ENCODE measurements around the gene STXBP5L.
"Not testable (repeated sequence)": the region's sequence is repeated elsewhere in the genome, so short reads cannot be mapped to it uniquely, and the experiment has no call there.

The STXBP5L gene

GRCh38 chr3:121165397-121165837 is 257.4 kb downstream of the STXBP5L start:
- no peaks in the 10 kb centered on the region for H3K27me3 ChIP-seq (ENCODE audit: insufficient read depth, low read length, poor library complexity, severe bottlenecking)
- no peaks in the 10 kb centered on the region for H3K9me2 ChIP-seq (replicated peaks; ENCODE audit: low read depth, low read length)
- H3F3A ChIP-seq (ENCODE audit: low read depth): no peaks in the 10 kb centered on the region
- H3K4me2 ChIP-seq (ENCODE audit: low read depth, low read length, poor library complexity, severe bottlenecking): no peak overlapping the region
- H3K4me3 ChIP-seq (ENCODE audit: low read length, poor library complexity, severe bottlenecking): no peak overlapping the region
- no peaks in the 10 kb centered on the region for H4K20me1 ChIP-seq (ENCODE audit: insufficient read depth, low read length, poor library complexity, severe bottlenecking)
- no peaks in the 10 kb centered on the region for H3K4me1 ChIP-seq (ENCODE audit: insufficient read depth, low read length, poor library complexity, severe bottlenecking)
- no peaks in the 10 kb centered on the region for H3K9me3 ChIP-seq (ENCODE audit: insufficient read depth, low read depth, low read length)
- no peaks in the 10 kb centered on the region for H3K36me3 ChIP-seq (ENCODE audit: insufficient read depth, low read length)
- no peaks in the 10 kb centered on the region for H3K79me2 ChIP-seq (ENCODE audit: insufficient read depth, low read length)
- H3K9ac ChIP-seq (ENCODE audit: low read depth, low read length, poor library complexity, severe bottlenecking): no peak overlapping the region
- H2AFZ ChIP-seq (ENCODE audit: low read length): no peak overlapping the region
- TF ChIP-seq, protein P1, sequence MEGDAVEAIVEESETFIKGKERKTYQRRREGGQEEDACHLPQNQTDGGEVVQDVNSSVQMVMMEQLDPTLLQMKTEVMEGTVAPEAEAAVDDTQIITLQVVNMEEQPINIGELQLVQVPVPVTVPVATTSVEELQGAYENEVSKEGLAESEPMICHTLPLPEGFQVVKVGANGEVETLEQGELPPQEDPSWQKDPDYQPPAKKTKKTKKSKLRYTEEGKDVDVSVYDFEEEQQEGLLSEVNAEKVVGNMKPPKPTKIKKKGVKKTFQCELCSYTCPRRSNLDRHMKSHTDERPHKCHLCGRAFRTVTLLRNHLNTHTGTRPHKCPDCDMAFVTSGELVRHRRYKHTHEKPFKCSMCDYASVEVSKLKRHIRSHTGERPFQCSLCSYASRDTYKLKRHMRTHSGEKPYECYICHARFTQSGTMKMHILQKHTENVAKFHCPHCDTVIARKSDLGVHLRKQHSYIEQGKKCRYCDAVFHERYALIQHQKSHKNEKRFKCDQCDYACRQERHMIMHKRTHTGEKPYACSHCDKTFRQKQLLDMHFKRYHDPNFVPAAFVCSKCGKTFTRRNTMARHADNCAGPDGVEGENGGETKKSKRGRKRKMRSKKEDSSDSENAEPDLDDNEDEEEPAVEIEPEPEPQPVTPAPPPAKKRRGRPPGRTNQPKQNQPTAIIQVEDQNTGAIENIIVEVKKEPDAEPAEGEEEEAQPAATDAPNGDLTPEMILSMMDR (conservative IDR thresholded peaks at IDR 0.05; ENCODE audit: low read length): no peak
- TF ChIP-seq EZH2phosphoT487 (IDR thresholded peaks at IDR 0.05; ENCODE audit: borderline replicate concordance): no peak

DNA sequence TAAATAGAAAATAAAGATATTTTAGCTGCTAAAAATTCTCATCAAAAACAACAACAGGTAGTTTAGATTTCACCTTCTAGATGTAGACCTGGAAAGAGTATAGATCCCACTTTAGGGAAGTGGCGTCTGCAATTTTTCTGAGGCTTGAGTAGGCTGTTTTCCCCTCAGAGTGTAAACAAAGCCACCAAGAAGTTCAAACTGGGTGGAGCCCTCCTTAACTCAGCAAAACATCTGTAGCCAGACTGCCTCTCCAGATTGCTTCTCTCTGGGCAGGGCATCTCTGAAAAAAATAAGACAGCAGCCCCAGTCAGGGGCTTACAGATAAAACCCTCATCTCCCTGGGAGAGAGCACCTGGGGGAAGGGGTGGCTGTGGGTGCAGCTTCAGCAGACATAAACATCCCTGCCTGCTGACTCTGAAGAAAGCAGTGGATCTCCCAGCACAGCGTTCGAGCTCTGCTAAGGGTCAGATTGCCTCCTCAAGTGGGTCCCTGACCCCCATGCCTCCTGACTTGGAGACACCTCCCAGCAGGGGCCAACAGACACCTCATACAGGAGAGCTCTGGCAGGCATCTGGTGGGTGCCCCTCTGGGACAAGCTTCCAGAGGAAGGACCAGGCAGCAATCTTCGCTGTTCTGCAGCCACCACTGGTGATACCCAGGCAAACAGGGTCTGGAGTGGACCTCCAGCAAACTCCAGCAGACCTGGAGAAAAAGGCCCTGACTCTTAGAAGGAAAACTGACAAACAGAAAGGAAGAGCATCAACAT is 259.6 kb downstream of the STXBP5L start:
- Histone ChIP-seq H3K79me2 (ENCODE audit: insufficient read depth, low read length) (no peaks in the 10 kb centered on the region), H3K9me2 (replicated peaks; ENCODE audit: low read depth, low read length) (no peaks in the 10 kb centered on the region), H3K4me2 (ENCODE audit: low read depth, low read length, poor library complexity, severe bottlenecking) (no peak overlapping the region), H3K27me3 (ENCODE audit: insufficient read depth, low read length, poor library complexity, severe bottlenecking) (no peaks in the 10 kb centered on the region), H3F3A (ENCODE audit: low read depth) (no peaks in the 10 kb centered on the region), H3K4me1 (ENCODE audit: insufficient read depth, low read length, poor library complexity, severe bottlenecking) (no peaks in the 10 kb centered on the region), H3K4me3 (ENCODE audit: low read length, poor library complexity, severe bottlenecking) (no peak overlapping the region), H3K36me3 (ENCODE audit: insufficient read depth, low read length) (no peaks in the 10 kb centered on the region), H3K9ac (ENCODE audit: low read depth, low read length, poor library complexity, severe bottlenecking) (no peak overlapping the region), H4K20me1 (ENCODE audit: insufficient read depth, low read length, poor library complexity, severe bottlenecking) (no peaks in the 10 kb centered on the region), H3K9me3 (ENCODE audit: insufficient read depth, low read depth, low read length) (no peaks in the 10 kb centered on the region), H2AFZ (ENCODE audit: low read length) (no peak overlapping the region)
- no peak for TF ChIP-seq EZH2phosphoT487 (IDR thresholded peaks at IDR 0.05; ENCODE audit: borderline replicate concordance)

DNA sequence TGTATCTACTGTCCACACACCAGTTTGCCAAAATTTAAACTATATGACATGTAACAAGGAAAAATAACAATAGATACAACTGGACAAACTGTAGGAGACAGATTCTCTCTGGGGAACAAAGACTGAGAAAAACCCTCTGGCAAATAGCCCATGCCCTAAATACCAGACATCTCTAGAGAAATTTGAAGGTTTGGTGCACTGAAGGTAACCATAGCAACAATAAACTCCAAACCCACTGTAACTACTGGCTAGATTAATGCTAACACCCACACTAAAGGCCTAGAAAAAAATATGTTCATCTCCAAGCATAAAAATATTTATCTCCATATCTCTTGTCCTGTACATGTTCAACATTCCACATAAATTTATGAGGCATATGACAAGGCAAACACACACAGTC is 267.1 kb downstream of the STXBP5L start:
- Histone ChIP-seq H3K9me2 (replicated peaks; ENCODE audit: low read depth, low read length) (no peaks in the 10 kb centered on the region), H3K27me3 (ENCODE audit: insufficient read depth, low read length, poor library complexity, severe bottlenecking) (no peaks in the 10 kb centered on the region), H3K4me2 (ENCODE audit: low read depth, low read length, poor library complexity, severe bottlenecking) (no peak overlapping the region), H3K9ac (ENCODE audit: low read depth, low read length, poor library complexity, severe bottlenecking) (no peak overlapping the region), H3K4me3 (ENCODE audit: low read length, poor library complexity, severe bottlenecking) (no peak overlapping the region), H2AFZ (ENCODE audit: low read length) (no peak overlapping the region), H3K9me3 (ENCODE audit: insufficient read depth, low read depth, low read length) (no peaks in the 10 kb centered on the region), H3K79me2 (ENCODE audit: insufficient read depth, low read length) (no peaks in the 10 kb centered on the region), H3K4me1 (ENCODE audit: insufficient read depth, low read length, poor library complexity, severe bottlenecking) (no peaks in the 10 kb centered on the region), H3F3A (ENCODE audit: low read depth) (no peaks in the 10 kb centered on the region), H4K20me1 (ENCODE audit: insufficient read depth, low read length, poor library complexity, severe bottlenecking) (no peaks in the 10 kb centered on the region), H3K36me3 (ENCODE audit: insufficient read depth, low read length) (no peaks in the 10 kb centered on the region)
- TF ChIP-seq, protein P1 (conservative IDR thresholded peaks at IDR 0.05; ENCODE audit: low read length): no peak
- TF ChIP-seq EZH2phosphoT487 (IDR thresholded peaks at IDR 0.05; ENCODE audit: borderline replicate concordance): no peak

- H3K9me2 ChIP-seq (replicated peaks; ENCODE audit: low read depth, low read length); H3K4me2 ChIP-seq (ENCODE audit: low read depth, low read length, poor library complexity, severe bottlenecking); H3K27me3 ChIP-seq (ENCODE audit: insufficient read depth, low read length, poor library complexity, severe bottlenecking); H3F3A ChIP-seq (ENCODE audit: low read depth); H3K36me3 ChIP-seq (ENCODE audit: insufficient read depth, low read length); H2AFZ ChIP-seq (ENCODE audit: low read length); H3K4me3 ChIP-seq (ENCODE audit: low read length, poor library complexity, severe bottlenecking); H3K4me1 ChIP-seq (ENCODE audit: insufficient read depth, low read length, poor library complexity, severe bottlenecking); H3K9ac ChIP-seq (ENCODE audit: low read depth, low read length, poor library complexity, severe bottlenecking); H3K79me2 ChIP-seq (ENCODE audit: insufficient read depth, low read length); H4K20me1 ChIP-seq (ENCODE audit: insufficient read depth, low read length, poor library complexity, severe bottlenecking); H3K9me3 ChIP-seq (ENCODE audit: insufficient read depth, low read depth, low read length): not testable (repeated sequence)
Observed at GRCh38 chr3:121190626-121191025, 282.6 kb downstream of the STXBP5L start.
